ENCODE measurements around the gene MYOZ3.

DNA sequence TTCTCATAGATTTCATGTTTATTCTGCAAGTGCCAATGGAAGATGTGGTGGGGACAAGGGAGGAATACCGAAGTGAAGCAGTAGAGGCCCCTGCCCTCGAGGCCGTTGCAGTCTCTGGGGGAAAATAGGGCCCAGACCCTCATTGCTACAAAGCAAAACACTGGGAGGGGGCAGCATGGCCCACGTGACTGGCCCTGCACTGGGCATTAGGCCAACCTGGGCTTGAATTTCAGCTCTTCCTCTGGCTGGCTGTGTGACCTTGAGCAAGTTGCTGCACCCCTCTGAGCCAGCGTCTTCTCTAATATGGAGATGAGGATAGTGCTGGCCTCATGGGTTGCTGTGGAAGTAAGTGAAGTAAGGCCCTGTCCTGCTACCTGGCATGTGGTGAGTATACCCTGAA is 21.3 kb upstream of the MYOZ3 start:
- TF ChIP-seq CTCF (IDR thresholded peaks at IDR 0.05) (no peak), POLR2A (IDR thresholded peaks at IDR 0.05) (peak in 1 of 2 donors; percentile 33)
